CD8-positive, alpha-beta memory T cell (primary cell): ENCODE measurements around the gene FTO. TPM values are rescaled to one million over a fixed set of nuclear protein-coding genes. Genes with fewer than 3 reads are reported as not detected.

Experiments used
- CTCF ChIA-PET: fragments of 350-600 bp; sonication (Branson Sonifier 250); formaldehyde crosslinking; loops from one replicate; lab custom pipeline; 2021; ENCODE audit warnings: antibody characterized with exemption; lab: Charles Lee
- POLR2A ChIA-PET: fragments of 350-600 bp; sonication (Branson Sonifier 250); formaldehyde crosslinking; loops from one replicate; lab custom pipeline; 2021; ENCODE audit warnings: antibody characterized with exemption; lab: Charles Lee
- DNase-seq, 5 donors: peaks; one replicate each; pipeline versions ENCODE4 v3.0.0 to v3.0.0-alpha.2; 2020 to 2022; ENCODE audit warnings: mixed read lengths in 1 of 5
- H3K27ac ChIP-seq: one replicate; pipeline ENCODE4 v1.7.0; 2013; ENCODE audit warnings: low read depth, mild to moderate bottlenecking, low read length, moderate library complexity
- H3K27me3 ChIP-seq: 2 replicates; pipeline ENCODE4 v1.7.0; 2013; ENCODE audit warnings: low read length, mild to moderate bottlenecking; ENCODE audit not compliant: insufficient read depth, poor library complexity, severe bottlenecking
- H3K36me3 ChIP-seq: 2 replicates; pipeline ENCODE4 v1.7.0; 2013; ENCODE audit warnings: mild to moderate bottlenecking, low read length, moderate library complexity; ENCODE audit not compliant: insufficient read depth
- H3K4me1 ChIP-seq: 2 replicates; pipeline ENCODE4 v1.7.0; 2013; ENCODE audit warnings: mild to moderate bottlenecking, low read length, moderate library complexity; ENCODE audit not compliant: insufficient read depth
- H3K4me3 ChIP-seq: 2 replicates; pipeline ENCODE4 v1.7.0; 2013; ENCODE audit warnings: mild to moderate bottlenecking, low read length
- H3K9me3 ChIP-seq: 2 replicates; pipeline ENCODE4 v1.7.0; 2013; ENCODE audit warnings: mild to moderate bottlenecking, low read length
- H3K27ac Mint-ChIP-seq, 8 donors: one replicate each; pipeline ENCODE4 v1.8.0; 2020 to 2021; ENCODE audit warnings: mixed read lengths in 8 of 8, mild to moderate bottlenecking in 6 of 8, inconsistent platforms in 3 of 8, moderate library complexity in 3 of 8
- H3K27me3 Mint-ChIP-seq, 2 donors: one replicate each; pipeline ENCODE4 v1.8.0; 2020 to 2021; ENCODE audit warnings: mixed read lengths in 2 of 2, mild to moderate bottlenecking in 1 of 2, moderate library complexity in 1 of 2
- H3K36me3 Mint-ChIP-seq, 3 donors: one replicate each; pipeline ENCODE4 v1.8.0; 2020 to 2021; ENCODE audit warnings: mixed read lengths in 3 of 3, inconsistent platforms in 1 of 3, mild to moderate bottlenecking in 1 of 3
- H3K4me1 Mint-ChIP-seq, 3 donors: one replicate each; pipeline ENCODE4 v1.8.0; 2020 to 2021; ENCODE audit warnings: mixed read lengths in 3 of 3, inconsistent platforms in 1 of 3, mild to moderate bottlenecking in 1 of 3
- H3K4me3 Mint-ChIP-seq, 7 donors: one replicate each; pipeline ENCODE4 v1.8.0; 2020 to 2021; ENCODE audit warnings: mixed read lengths in 7 of 7, mild to moderate bottlenecking in 6 of 7, moderate library complexity in 4 of 7, inconsistent platforms in 2 of 7
- H3K9me3 Mint-ChIP-seq, 5 donors: one replicate each; pipeline ENCODE4 v1.8.0; 2020 to 2022; ENCODE audit warnings: mixed read lengths in 5 of 5, mild to moderate bottlenecking in 3 of 5, moderate library complexity in 2 of 5, inconsistent platforms in 1 of 5
- polyA plus RNA-seq: library from polyadenylated mRNA; unstranded; fragments of 300-500 nt; fragmentation: Illumina TruSeq; gene quantifications from one replicate; pipeline ENCODE4 v1.2.3, GENCODE V29; 2021
- total RNA-seq, 2 experiments: library from RNA; stranded (reverse); gene quantifications; one replicate each; pipeline ENCODE4 v1.2.3, GENCODE V29; 2021

Gene FTO
- total and polyA plus RNA-seq, 3 experiments from 2014 or later = 54.5 to 77.8 (median 56.0) TPM

DNA sequence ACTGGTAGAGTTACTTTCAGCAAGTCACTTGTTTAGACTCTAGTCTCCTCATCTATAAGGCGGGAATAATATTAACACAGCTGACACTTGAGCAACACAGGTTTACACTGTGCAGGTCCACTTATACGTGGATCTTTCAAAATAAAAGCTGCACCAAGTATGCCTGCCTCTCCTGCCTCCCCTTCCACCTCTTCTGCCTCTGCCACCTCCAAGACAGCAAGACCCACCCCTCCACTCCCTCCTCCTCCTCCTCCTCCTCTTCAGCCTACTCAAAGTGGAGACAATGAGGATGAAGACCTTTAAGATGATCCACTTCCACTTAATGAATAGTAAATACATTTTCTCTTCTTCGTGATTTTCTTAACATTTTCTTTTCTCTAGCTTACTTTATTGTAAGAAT lies 285.6 kb downstream of the FTO start:
- ChIA-PET CTCF (no interaction called here), POLR2A (no interaction called here)
- Histone ChIP-seq H3K36me3 (no peaks in the 10 kb centered on the region), H3K4me3 (no peak overlapping the region), H3K9me3 (no peaks in the 10 kb centered on the region), H3K27me3 (no peaks in the 10 kb centered on the region), H3K4me1 (no peaks in the 10 kb centered on the region), H3K27ac (no peak overlapping the region)
- Mint-ChIP-seq H3K4me1 (peaks cover 0 to 4% (median 0%) of the 10 kb centered on the region in 3 donors), H3K36me3 (peaks cover 3 to 9% (median 7%) of the 10 kb centered on the region in 3 donors), H3K9me3 (no peaks in the 10 kb centered on the region), H3K4me3 (no peak overlapping the region), H3K27ac (no peak overlapping the region), H3K27me3 (no peaks in the 10 kb centered on the region)
- no peak for DNase-seq

DNA sequence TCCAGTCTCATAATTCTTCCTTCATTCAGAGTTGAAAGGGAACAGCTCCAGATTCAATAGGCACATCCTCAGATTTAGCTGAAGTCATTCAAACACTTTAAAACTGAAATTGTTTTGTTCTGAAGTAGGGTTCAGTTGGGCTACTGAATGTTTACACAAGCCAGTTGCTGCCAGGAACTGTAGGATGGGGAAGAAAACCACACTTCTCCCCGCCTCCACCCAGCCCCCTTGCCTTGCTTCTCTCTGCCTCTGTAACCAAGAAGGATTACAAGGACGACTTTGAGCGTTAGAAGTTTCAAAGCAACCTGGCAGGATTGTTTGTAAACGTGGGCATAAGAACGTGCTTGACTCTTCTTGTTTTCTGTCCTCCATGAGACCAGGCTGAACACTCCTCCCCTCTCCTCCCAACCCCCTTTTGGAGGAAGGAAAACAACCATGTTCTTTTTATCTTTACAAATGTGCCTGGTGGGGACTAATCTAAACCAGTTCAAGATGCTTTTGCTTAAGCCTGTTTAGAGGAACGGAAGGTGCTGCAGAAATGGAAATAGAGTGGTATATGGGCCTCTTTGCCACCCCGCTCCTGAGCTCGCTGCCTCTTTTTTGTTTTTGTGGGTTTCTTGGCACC lies 287.9 kb downstream of the FTO start:
- DNase-seq = no peak
- Histone ChIP-seq H3K27ac (no peak overlapping the region), H3K9me3 (no peaks in the 10 kb centered on the region), H3K4me3 (no peak overlapping the region), H3K36me3 (no peaks in the 10 kb centered on the region), H3K27me3 (no peaks in the 10 kb centered on the region), H3K4me1 (no peaks in the 10 kb centered on the region)
- POLR2A ChIA-PET = no interaction called here
- no peaks in the 10 kb centered on the region for H3K9me3 Mint-ChIP-seq
- H3K36me3 Mint-ChIP-seq = peaks cover 6 to 18% (median 15%) of the 10 kb centered on the region in 3 donors
- H3K4me1 Mint-ChIP-seq = peaks cover 0 to 4% (median 2%) of the 10 kb centered on the region in 3 donors
- H3K27me3 Mint-ChIP-seq = no peaks in the 10 kb centered on the region
- no peak overlapping the region for H3K4me3 Mint-ChIP-seq
- CTCF ChIA-PET = no interaction called here
- peak overlapping the region in 1 of 8 donors; percentile 51 for H3K27ac Mint-ChIP-seq

DNA sequence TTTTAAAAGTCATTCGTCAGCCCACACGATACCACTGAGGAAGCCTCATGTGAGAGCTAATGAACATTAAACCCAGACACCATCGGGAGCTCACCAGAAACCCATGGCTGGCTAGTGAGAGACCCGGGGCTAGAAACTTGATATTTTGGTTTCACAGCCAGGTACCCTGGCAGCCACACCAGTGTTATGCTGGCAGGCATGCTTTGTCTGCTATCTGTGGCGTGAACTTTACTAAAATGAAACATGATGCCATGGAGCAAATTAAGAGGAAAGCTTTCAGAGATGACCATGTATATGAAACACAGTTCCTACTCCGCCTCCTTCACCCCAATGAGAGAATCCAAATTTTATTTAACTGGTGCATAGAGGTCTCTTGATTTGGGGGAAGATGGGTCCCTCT lies 291.4 kb downstream of the FTO start:
- H3K9me3 ChIP-seq = no peaks in the 10 kb centered on the region
- no peaks in the 10 kb centered on the region for H3K4me1 ChIP-seq
- H3K27ac ChIP-seq = no peak overlapping the region
- Mint-ChIP-seq H3K4me3 (no peak overlapping the region), H3K9me3 (no peaks in the 10 kb centered on the region), H3K27me3 (no peaks in the 10 kb centered on the region), H3K36me3 (peaks cover 4 to 22% (median 11%) of the 10 kb centered on the region in 3 donors), H3K27ac (no peak overlapping the region), H3K4me1 (peaks cover 0 to 4% (median 2%) of the 10 kb centered on the region in 3 donors)
- CTCF ChIA-PET = no interaction called here
- no peaks in the 10 kb centered on the region for H3K27me3 ChIP-seq
- no peaks in the 10 kb centered on the region for H3K36me3 ChIP-seq
- DNase-seq = no peak
- POLR2A ChIA-PET = no interaction called here
- no peak overlapping the region for H3K4me3 ChIP-seq

DNA sequence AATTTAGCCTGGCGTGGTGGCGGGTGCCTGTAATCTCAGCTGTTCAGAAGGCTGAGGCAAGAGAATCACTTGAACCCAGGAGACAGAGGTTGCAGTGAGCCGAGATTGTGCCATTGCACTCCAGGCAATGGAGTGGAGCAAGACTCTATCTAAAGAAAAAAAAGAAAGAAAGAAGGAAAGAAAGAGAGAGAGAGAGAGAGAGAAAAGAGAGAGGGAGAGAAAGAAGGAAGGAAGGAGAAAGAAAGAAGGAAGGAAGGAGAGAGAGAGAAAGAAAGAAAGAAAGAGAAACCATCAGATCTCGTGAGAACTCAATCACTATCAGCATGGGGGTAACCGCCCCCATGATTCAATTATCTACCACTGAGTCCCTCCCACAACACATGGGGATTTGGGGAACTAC lies 293.0 kb downstream of the FTO start:
- peak overlapping the region in 1 of 8 donors; percentile 12 for H3K27ac Mint-ChIP-seq
- H3K27me3 Mint-ChIP-seq = no peaks in the 10 kb centered on the region
- CTCF ChIA-PET = no interaction called here
- POLR2A ChIA-PET = no interaction called here
- Histone ChIP-seq H3K4me1 (no peaks in the 10 kb centered on the region), H3K9me3 (no peaks in the 10 kb centered on the region), H3K4me3 (no peak overlapping the region), H3K27me3 (no peaks in the 10 kb centered on the region), H3K27ac (no peak overlapping the region), H3K36me3 (no peaks in the 10 kb centered on the region)
- H3K4me3 Mint-ChIP-seq = no peak overlapping the region
- peaks cover 0 to 2% (median 0%) of the 10 kb centered on the region in 3 donors for H3K4me1 Mint-ChIP-seq
- no peak for DNase-seq
- H3K36me3 Mint-ChIP-seq = peaks cover 6 to 22% (median 11%) of the 10 kb centered on the region in 3 donors
- H3K9me3 Mint-ChIP-seq = no peaks in the 10 kb centered on the region

DNA sequence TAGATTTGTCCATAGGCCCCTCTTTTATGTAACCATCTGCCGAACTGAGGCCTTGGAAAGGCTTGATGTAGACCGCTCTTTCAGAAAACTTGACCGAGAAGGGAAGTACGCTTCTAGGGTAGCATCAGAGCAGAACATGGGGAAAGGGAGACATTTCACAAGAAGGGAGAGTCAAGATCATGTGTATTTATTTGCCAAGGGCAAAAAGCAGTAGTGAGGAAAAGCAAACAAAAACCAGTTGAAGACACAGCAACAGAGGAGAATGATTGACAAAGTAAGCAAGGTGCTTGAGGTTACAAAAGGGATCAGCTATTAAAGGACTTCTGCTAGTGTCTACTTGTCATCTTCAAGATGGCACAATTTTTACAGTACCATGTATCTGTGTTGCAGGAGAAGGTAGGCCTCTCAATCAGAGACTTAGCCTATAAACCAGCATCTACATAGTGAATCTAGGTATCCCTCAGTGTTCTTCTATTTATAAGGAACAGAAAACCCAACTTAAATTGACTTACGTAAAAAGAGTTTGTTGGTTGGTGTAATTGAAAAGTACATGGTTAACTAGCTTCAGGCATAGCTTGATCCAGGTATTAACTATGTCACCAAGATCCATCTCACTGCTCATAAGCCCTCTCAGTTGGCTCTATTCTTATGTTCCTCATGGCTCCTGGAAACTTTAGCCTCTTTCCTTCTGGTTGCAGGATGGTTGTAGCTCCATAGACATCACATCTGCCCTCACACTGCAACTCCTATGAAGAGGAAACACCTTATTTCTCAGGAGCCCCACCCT lies 294.3 kb downstream of the FTO start:
- no peak for DNase-seq
- H3K4me3 ChIP-seq = no peak overlapping the region
- peaks cover 6 to 22% (median 11%) of the 10 kb centered on the region in 3 donors for H3K36me3 Mint-ChIP-seq
- H3K27ac Mint-ChIP-seq = no peak overlapping the region
- no peaks in the 10 kb centered on the region for H3K36me3 ChIP-seq
- H3K27me3 Mint-ChIP-seq = no peaks in the 10 kb centered on the region
- no peak overlapping the region for H3K4me3 Mint-ChIP-seq
- ChIA-PET CTCF (no interaction called here), POLR2A (no interaction called here)
- H3K27me3 ChIP-seq = no peaks in the 10 kb centered on the region
- H3K4me1 ChIP-seq = no peaks in the 10 kb centered on the region
- no peaks in the 10 kb centered on the region for H3K9me3 ChIP-seq
- no peaks in the 10 kb centered on the region for H3K9me3 Mint-ChIP-seq
- H3K27ac ChIP-seq = no peak overlapping the region
- peaks cover 0 to 2% (median 0%) of the 10 kb centered on the region in 3 donors for H3K4me1 Mint-ChIP-seq

DNA sequence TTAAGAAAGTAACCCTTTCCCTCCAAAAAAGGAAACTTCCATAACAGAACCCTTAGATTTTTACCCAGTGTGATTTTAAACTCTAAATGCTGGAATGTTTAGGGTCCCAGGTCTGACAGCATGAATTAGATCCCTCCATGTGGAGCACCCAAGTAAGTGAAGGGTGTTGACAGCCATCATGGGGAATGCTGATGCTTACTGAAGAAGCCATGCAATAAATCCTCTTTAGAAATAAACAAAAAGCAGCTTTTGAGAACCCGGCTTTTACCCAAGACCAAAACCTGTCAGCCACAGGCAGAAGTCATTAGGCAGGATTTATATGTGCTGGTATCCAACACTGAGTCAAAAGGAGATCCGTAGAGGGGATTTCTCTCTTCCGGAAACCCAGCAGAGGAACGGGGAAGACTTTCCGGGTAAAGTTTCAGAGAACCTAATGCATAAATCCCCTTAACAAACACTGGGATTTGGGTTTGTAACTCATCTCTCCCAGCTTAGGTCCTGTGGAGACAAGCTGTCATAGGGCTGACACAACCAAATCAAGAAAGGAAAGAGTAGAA lies 295.1 kb downstream of the FTO start:
- H3K9me3 Mint-ChIP-seq = no peaks in the 10 kb centered on the region
- peaks cover 6 to 22% (median 11%) of the 10 kb centered on the region in 3 donors for H3K36me3 Mint-ChIP-seq
- CTCF ChIA-PET = no interaction called here
- Histone ChIP-seq H3K9me3 (no peaks in the 10 kb centered on the region), H3K27ac (no peak overlapping the region), H3K4me1 (no peaks in the 10 kb centered on the region), H3K36me3 (no peaks in the 10 kb centered on the region), H3K27me3 (no peaks in the 10 kb centered on the region), H3K4me3 (no peak overlapping the region)
- no peak for DNase-seq
- peaks cover 0 to 2% (median 0%) of the 10 kb centered on the region in 3 donors for H3K4me1 Mint-ChIP-seq
- no peak overlapping the region for H3K27ac Mint-ChIP-seq
- POLR2A ChIA-PET = no interaction called here
- H3K4me3 Mint-ChIP-seq = no peak overlapping the region
- no peaks in the 10 kb centered on the region for H3K27me3 Mint-ChIP-seq

DNA sequence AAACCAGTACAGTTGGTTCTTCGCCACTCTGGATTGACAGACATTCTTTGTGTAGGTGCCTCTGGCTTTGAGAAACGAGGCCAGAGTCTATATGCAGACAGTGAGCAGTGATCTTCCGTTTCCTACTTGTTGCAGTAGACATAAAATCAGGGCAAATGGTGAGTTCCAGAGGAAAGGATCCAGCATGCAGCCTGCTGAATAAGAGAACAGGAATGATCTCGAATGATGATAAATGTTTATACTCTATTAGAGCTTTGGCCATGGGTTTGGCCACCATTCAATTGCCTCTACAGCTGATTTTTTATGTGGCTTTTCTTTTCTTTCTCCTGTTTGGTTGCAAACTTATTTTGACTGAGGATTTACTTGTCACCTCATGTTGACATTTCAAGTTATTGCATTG lies 295.9 kb downstream of the FTO start:
- H3K9me3 Mint-ChIP-seq = no peaks in the 10 kb centered on the region
- POLR2A ChIA-PET = no interaction called here
- no peaks in the 10 kb centered on the region for H3K9me3 ChIP-seq

DNA sequence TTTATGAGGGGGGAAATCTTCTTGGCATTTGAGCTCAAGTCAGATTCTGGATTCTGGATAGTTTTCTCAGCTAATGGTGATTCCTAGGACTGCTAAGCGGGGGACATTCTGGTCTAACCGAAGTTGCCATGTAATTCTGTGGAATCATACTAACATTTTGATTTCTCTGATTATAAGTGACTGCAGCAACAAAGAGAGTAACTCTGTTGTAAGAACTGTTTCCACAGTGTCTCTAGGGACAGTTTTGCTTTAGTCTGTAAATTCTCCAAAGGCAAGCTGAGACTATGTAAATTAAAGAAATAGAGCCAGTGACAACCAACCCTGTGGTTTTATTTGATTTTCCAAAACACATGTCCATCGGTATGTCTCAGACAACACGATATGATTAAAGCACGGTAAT lies 296.4 kb downstream of the FTO start:
- Histone ChIP-seq H3K36me3 (no peaks in the 10 kb centered on the region), H3K4me3 (no peak overlapping the region), H3K9me3 (no peaks in the 10 kb centered on the region), H3K27me3 (no peaks in the 10 kb centered on the region), H3K4me1 (no peaks in the 10 kb centered on the region), H3K27ac (no peak overlapping the region)
- no peaks in the 10 kb centered on the region for H3K9me3 Mint-ChIP-seq
- DNase-seq = no peak
- CTCF ChIA-PET = no interaction called here
- H3K4me1 Mint-ChIP-seq = peaks cover 0 to 2% (median 0%) of the 10 kb centered on the region in 3 donors
- H3K27ac Mint-ChIP-seq = no peak overlapping the region
- POLR2A ChIA-PET = no interaction called here
- no peaks in the 10 kb centered on the region for H3K27me3 Mint-ChIP-seq
- no peak overlapping the region for H3K4me3 Mint-ChIP-seq
- H3K36me3 Mint-ChIP-seq = peaks cover 5 to 18% (median 11%) of the 10 kb centered on the region in 3 donors

More for the DNA sequence above, 295.9 kb downstream of the FTO start:
- Histone ChIP-seq H3K27ac (no peak overlapping the region), H3K4me3 (no peak overlapping the region), H3K27me3 (no peaks in the 10 kb centered on the region), H3K4me1 (no peaks in the 10 kb centered on the region), H3K36me3 (no peaks in the 10 kb centered on the region)
- Mint-ChIP-seq H3K36me3 (peaks cover 6 to 23% (median 14%) of the 10 kb centered on the region in 3 donors), H3K27me3 (no peaks in the 10 kb centered on the region), H3K4me1 (peaks cover 0 to 2% (median 0%) of the 10 kb centered on the region in 3 donors), H3K4me3 (no peak overlapping the region), H3K27ac (no peak overlapping the region)
- CTCF ChIA-PET = no interaction called here
- DNase-seq = no peak
